KMS-11 (cell line): ENCODE results near the gene STARD9.

Source experiments
- H2AFZ ChIP-seq: fragments of 200-600 bp; sonication (generic); 2 replicates; pipeline ENCODE4 v1.6.1; 2016; ENCODE audit warnings: antibody characterized with exemption, mixed run types, low read depth
- H3K27ac ChIP-seq: fragments of 200-600 bp; sonication (generic); 2 replicates; pipeline ENCODE4 v1.6.1; 2016; ENCODE audit warnings: mild to moderate bottlenecking, mixed run types
- H3K27me3 ChIP-seq: fragments of 200-600 bp; sonication (generic); 2 replicates; pipeline ENCODE4 v1.6.1; 2017; ENCODE audit warnings: mild to moderate bottlenecking, low read depth, mixed run types, moderate library complexity; ENCODE audit not compliant: insufficient read depth
- H3K36me3 ChIP-seq: fragments of 200-600 bp; sonication (generic); 2 replicates; pipeline ENCODE4 v1.6.1; 2017; ENCODE audit warnings: mild to moderate bottlenecking, mixed run types; ENCODE audit not compliant: insufficient read depth
- H3K4me1 ChIP-seq: fragments of 200-600 bp; sonication (generic); 2 replicates; pipeline ENCODE4 v1.6.1; 2016; ENCODE audit warnings: mild to moderate bottlenecking, low read depth, mixed run types; ENCODE audit not compliant: poor library complexity, severe bottlenecking
- H3K4me2 ChIP-seq: fragments of 200-600 bp; sonication (generic); 2 replicates; pipeline ENCODE4 v1.7.0; 2016; ENCODE audit warnings: mild to moderate bottlenecking, mixed run types
- H3K4me3 ChIP-seq: fragments of 200-600 bp; sonication (generic); IDR thresholded peaks from 2 replicates; pipeline ENCODE4 v1.6.1; 2017; ENCODE audit warnings: low read depth, low read length, mixed read lengths; ENCODE audit not compliant: insufficient read depth
- H3K79me2 ChIP-seq: fragments of 200-600 bp; sonication (generic); 2 replicates; pipeline ENCODE4 v1.6.1; 2016; ENCODE audit warnings: low read depth, mixed run types; ENCODE audit not compliant: insufficient read depth
- H3K9ac ChIP-seq: fragments of 200-600 bp; sonication (generic); 2 replicates; pipeline ENCODE4 v1.6.1; 2016; ENCODE audit warnings: mild to moderate bottlenecking, mixed run types
- H4K20me1 ChIP-seq: fragments of 200-600 bp; sonication (generic); 2 replicates; pipeline ENCODE4 v1.6.1; 2016; ENCODE audit warnings: mild to moderate bottlenecking, mixed run types; ENCODE audit not compliant: insufficient read depth
- TF ChIP-seq, protein P1 (sequence below): fragments of 200-600 bp; sonication (generic); conservative IDR thresholded peaks from 2 replicates; pipeline ENCODE4 v1.6.1; 2017; ENCODE audit warnings: low read depth, mild to moderate bottlenecking, antibody characterized with exemption, low read length, moderate library complexity, mixed read lengths

Gene STARD9

DNA sequence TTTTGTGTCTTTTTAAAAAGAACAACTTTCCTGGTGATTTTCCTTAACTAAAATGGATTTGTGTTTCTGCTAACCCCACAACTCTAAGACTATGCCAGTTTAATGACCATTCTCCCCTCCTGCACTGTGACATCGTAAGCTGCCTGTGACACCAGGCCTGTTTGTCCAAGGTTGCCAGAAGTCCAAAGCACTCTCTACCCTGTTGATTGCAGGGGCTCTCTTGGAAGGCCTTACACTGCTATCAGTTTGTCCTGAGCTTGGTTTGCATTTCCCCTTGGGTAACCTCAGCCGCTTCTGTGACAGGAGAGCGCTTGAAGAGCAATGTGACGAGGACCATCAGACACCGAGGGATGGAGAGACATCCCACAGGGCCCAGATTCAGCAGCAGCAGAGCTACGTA is 105.7 kb downstream of the STARD9 start:
- Histone ChIP-seq H3K4me3 (no peak overlapping the region), H3K9ac (no peak overlapping the region), H3K36me3 (no peaks in the 10 kb centered on the region)

DNA sequence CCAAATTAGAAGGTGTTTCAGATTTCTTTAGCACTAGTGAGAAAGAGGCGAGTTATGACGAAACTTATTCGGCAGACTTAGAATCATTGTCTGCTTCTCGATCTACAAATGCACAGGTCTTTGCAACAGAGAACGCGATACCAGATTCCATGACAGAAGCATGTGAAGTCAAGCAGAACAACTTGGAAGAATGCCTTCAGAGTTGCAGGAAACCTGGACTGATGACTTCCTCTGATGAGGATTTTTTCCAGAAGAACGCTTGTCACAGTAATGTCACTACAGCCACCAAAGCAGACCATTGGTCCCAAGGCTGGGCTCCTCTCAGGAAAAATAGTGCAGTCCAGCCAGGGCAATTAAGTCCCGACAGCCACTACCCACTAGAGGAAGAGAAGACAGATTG is 110.9 kb downstream of the STARD9 start:
- Histone ChIP-seq H3K79me2 (no peaks in the 10 kb centered on the region), H4K20me1 (no peaks in the 10 kb centered on the region), H3K4me2 (no peak overlapping the region), H3K27me3 (no peaks in the 10 kb centered on the region), H3K27ac (no peak overlapping the region), H3K4me3 (no peak overlapping the region), H3K36me3 (no peaks in the 10 kb centered on the region), H2AFZ (no peak overlapping the region), H3K9ac (no peak overlapping the region), H3K4me1 (no peaks in the 10 kb centered on the region)
- TF ChIP-seq, protein P1, sequence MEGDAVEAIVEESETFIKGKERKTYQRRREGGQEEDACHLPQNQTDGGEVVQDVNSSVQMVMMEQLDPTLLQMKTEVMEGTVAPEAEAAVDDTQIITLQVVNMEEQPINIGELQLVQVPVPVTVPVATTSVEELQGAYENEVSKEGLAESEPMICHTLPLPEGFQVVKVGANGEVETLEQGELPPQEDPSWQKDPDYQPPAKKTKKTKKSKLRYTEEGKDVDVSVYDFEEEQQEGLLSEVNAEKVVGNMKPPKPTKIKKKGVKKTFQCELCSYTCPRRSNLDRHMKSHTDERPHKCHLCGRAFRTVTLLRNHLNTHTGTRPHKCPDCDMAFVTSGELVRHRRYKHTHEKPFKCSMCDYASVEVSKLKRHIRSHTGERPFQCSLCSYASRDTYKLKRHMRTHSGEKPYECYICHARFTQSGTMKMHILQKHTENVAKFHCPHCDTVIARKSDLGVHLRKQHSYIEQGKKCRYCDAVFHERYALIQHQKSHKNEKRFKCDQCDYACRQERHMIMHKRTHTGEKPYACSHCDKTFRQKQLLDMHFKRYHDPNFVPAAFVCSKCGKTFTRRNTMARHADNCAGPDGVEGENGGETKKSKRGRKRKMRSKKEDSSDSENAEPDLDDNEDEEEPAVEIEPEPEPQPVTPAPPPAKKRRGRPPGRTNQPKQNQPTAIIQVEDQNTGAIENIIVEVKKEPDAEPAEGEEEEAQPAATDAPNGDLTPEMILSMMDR, result no peak

More for the DNA sequence above, 105.7 kb downstream of the STARD9 start:
- TF ChIP-seq, protein P1, result no peak
- H3K4me1 ChIP-seq, result no peaks in the 10 kb centered on the region
- H3K79me2 ChIP-seq, result no peaks in the 10 kb centered on the region
- H3K27me3 ChIP-seq, result no peaks in the 10 kb centered on the region
- no peaks in the 10 kb centered on the region for H4K20me1 ChIP-seq
- no peak overlapping the region for H2AFZ ChIP-seq
- no peak overlapping the region for H3K4me2 ChIP-seq
- H3K27ac ChIP-seq, result no peak overlapping the region

DNA sequence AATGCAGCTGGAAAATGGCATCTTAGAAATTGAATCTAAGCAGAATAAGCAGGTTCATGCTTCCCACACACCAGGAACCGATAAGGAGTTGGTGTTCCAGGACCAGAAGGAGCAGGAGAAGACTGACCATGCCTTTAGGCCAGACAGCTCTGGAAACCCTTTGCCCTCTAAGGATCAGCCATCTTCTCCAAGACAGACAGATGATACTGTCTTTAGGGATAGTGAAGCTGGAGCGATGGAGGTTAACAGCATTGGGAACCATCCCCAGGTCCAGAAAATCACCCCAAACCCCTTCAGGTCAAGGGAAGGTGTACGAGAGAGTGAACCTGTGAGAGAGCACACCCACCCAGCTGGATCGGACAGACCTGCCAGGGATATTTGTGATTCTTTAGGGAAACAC is 112.3 kb downstream of the STARD9 start:
- TF ChIP-seq, protein P1, result no peak
- H4K20me1 ChIP-seq, result no peaks in the 10 kb centered on the region
- no peak overlapping the region for H3K9ac ChIP-seq
- no peak overlapping the region for H3K27ac ChIP-seq
- no peaks in the 10 kb centered on the region for H3K36me3 ChIP-seq
- no peaks in the 10 kb centered on the region for H3K4me1 ChIP-seq
- no peak overlapping the region for H3K4me2 ChIP-seq
- H2AFZ ChIP-seq, result no peak overlapping the region
- H3K4me3 ChIP-seq, result no peak overlapping the region
- H3K79me2 ChIP-seq, result no peaks in the 10 kb centered on the region
- no peaks in the 10 kb centered on the region for H3K27me3 ChIP-seq

DNA sequence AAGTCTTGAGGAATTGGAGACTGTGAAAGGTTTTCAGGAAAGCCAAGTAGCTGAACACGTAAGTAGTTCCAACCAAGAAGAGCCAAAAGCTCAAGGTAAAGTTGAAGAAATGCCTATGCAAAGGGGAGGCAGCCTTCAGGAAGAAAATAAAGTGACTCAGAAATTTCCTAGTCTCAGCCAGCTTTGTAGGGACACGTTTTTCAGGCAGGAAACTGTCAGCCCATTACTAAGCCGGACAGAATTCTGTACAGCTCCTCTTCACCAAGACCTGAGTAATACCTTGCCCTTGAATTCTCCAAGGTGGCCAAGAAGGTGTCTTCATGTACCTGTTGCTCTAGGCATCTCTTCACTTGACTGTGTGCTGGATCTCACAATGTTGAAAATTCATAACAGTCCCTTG is 112.9 kb downstream of the STARD9 start:
- Histone ChIP-seq H3K4me1 (no peaks in the 10 kb centered on the region), H3K4me3 (no peak overlapping the region), H3K36me3 (no peaks in the 10 kb centered on the region), H2AFZ (no peak overlapping the region), H3K27me3 (no peaks in the 10 kb centered on the region), H3K9ac (no peak overlapping the region), H4K20me1 (no peaks in the 10 kb centered on the region), H3K4me2 (no peak overlapping the region), H3K27ac (no peak overlapping the region), H3K79me2 (no peaks in the 10 kb centered on the region)
- TF ChIP-seq, protein P1, result no peak
